Raji (cell line): Measurements from ENCODE around the gene STX10.
A peak's percentile ranks its signal among the peaks of the same experiment; 100 is the strongest.

Source experiments
- POLR2A ChIP-seq: IDR thresholded peaks from 2 replicates; pipeline ENCODE4 v1.6.1; 2011; ENCODE audit warnings: low read depth, low read length, control low read depth; ENCODE audit not compliant: insufficient read depth

STX10 gene

DNA sequence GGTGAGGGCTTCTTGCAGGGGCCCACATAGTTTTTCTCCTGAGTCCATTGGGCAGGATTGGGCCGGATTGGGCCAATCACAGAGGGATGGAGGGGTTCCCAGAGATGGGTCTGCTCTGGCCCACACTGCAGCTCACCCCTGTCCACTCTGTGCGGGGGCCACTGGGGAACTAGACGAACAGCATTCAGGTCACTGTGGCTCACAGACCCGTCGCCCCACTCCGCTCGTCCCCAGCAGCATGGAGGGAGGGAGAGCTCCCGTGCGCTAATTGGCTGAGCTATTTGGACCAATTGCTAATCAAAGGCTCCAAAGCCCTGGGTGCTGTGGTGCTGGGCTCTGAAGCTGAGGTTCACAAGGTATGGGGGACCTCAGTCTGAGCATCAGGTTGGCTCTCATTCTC lies 20.8 kb downstream of the STX10 start:
- no peak for TF ChIP-seq POLR2A

GRCh38 chr19:13128583-13128982 lies 21.6 kb downstream of the STX10 start:
- no peak for TF ChIP-seq POLR2A

- TF ChIP-seq POLR2A = no peak
Observed at GRCh38 chr19:13127811-13128575, 22.2 kb downstream of the STX10 start.

- TF ChIP-seq POLR2A = no peak
Observed at GRCh38 chr19:13127051-13127450, 23.1 kb downstream of the STX10 start.

GRCh38 chr19:13122980-13123957 lies 26.9 kb downstream of the STX10 start:
- no peak for TF ChIP-seq POLR2A

- TF ChIP-seq POLR2A = no peak
Observed at GRCh38 chr19:13122275-13122878, 27.8 kb downstream of the STX10 start.

DNA sequence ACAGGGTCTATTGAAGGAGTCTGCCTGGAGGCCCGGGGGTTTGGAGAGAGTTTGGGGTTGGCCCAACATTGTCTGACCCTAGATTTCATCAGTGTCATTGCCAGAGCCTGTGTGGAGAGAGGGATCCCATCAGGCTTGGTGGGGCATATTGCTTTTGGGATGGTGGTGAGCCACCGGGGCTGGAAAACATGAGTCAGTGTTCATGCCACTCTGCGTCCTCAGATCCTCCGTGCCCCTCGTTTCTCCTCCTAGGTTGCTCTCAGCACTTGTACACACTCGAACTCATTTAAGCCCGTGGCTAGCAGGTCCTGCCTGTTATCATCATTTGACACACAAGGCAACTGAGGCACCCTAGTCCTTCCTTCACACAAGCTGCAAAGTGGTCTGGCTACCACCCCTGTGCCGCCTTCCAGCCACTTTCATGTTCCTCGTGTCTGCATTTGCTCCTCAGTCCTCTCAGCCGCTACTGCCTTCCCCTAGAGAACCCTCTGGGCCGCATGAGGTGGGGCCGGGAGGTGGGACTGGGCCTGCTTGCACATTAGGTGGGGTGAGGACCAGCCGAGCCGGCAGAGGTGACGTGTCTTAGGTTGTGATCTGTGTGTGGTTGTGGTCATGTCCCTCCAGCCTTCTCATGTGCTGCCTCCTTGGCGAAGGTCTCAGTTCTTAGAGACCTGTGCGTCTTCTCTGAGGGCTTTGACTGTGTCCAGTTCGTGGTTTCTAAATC lies 28.5 kb downstream of the STX10 start:
- no peak for TF ChIP-seq POLR2A

DNA sequence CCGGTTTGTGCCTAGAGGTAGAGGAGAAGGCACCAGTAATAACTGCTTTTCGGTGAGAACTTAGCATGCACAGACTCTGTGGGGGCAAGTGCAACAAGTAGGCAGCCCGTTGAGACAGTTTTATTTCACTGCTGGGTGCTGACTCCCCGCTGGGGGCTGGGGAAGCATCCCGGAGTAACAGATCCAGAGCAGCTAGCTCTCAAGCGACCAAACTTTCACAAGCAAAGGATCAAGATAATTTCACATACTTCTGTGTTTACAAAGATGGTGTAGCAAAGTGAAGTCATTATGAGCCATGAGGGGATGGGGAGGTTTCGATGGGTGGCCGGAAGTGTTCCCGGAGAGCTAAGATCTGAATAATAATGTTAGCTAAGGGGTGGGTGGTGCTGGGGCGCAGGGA lies 29.4 kb downstream of the STX10 start:
- no peak for TF ChIP-seq POLR2A

DNA sequence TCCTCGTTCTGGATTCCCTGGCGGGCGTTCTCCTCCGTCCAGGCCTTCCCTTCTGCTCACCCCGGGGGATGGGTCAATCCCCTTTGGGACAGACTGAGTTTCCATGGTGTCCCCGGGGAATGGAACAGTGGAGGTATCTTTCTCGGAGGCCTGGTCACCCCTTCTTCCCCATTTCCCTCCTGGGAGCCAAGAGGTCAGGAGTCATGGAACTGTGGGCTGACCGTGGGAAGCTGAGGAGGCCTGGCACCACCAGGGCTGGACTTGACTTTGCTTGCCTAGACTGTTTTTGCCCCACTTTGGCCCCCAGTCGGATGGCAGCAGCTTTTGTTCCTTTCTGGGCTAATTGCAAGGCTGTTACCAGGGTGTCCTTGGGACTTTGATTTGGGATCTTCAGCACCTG lies 30.1 kb downstream of the STX10 start:
- TF ChIP-seq POLR2A = no peak

GRCh38 chr19:13119627-13120026 lies 30.5 kb downstream of the STX10 start:
- no peak for TF ChIP-seq POLR2A

DNA sequence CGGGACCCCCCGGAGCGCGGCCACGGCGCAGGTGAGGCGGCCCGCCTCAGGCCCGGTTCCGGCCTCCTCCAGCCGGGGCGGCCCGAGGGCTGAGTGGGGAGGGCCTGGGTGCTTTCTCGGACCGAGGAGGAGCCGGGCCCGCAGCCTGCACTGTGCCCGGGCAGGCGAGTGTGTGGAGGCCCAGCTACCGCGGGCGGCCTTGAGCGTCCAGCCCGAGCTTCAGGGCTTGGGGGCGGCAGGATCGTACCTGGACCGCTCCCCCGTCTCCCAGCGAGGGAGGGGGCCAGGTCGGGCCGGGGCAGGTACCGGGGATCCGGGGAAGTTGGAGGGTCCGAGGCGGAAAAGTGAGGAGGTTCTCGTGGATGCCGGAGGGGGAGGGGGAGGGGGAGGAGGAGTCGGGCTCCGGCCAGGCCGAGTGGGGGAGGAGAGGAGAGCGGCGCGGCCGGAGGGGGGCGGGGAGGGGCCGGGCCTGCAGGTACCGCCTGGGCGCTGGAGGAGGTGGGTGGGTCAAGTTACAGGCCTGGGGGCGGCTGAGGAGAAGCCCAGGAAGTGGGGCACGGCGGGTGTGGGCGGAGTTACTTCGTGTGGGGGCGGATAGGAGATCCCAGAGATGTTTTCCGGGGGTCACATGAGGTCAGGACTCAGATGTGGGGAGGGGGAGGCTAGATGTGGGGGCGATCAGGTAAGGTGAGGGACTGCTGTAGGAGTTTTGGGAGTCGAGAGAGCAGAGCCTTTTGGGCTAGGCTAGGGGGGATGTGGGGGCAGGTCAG lies 31.6 kb downstream of the STX10 start:
- TF ChIP-seq POLR2A = no peak; the same call in none of the 2 replicates

- peak; percentile 56 for TF ChIP-seq POLR2A
Observed at GRCh38 chr19:13117772-13118423, 32.3 kb downstream of the STX10 start, which contains the start of gene NACC1. NACC1 (plus strand) TSS chr19:13118264; CDS start chr19:13135208, 16,944 bp downstream.

- no peak for TF ChIP-seq POLR2A
Observed at GRCh38 chr19:13117176-13117771, 32.9 kb downstream of the STX10 start.
